HEK293 (cell line): ENCODE results near the gene SEPTIN12.

ENCODE experiments used
- CTCF ChIA-PET: fragments of 350-600 bp; formaldehyde crosslinking; extraction: SDS; loops from one replicate; lab custom pipeline; 2021; ENCODE audit warnings: antibody characterized with exemption; lab: Yijun Ruan, JAX
- POLR2A ChIA-PET: fragments of 300-600 bp; formaldehyde crosslinking; extraction: SDS; loops from one replicate; lab custom pipeline; 2020; ENCODE audit warnings: antibody characterized with exemption, inconsistent platforms; lab: Yijun Ruan, JAX
- H3K27ac ChIP-seq: fragments of 200-500 bp; sonication (Bioruptor generic); 2 replicates; pipeline ENCODE4 v1.5.1; 2014; ENCODE audit warnings: low read depth, low read length, control low read depth, inconsistent platforms; ENCODE audit errors: extremely low read depth
- H3K36me3 ChIP-seq, 2 experiments: fragments of 200-500 bp in 1 of 2; sonication (Bioruptor generic) in 1 of 2; 1 replicate in 1 of 2; 2 replicates in 1 of 2; pipeline ENCODE4 v1.5.1; 2014 to 2017; ENCODE audit warnings: inconsistent platforms in 2 of 2, low read length in 2 of 2; ENCODE audit not compliant: control insufficient read depth in 2 of 2, insufficient read depth in 1 of 2
- H3K4me1 ChIP-seq: fragments of 200-500 bp; sonication (Bioruptor generic); 2 replicates; pipeline ENCODE4 v1.5.1; 2014; ENCODE audit warnings: mild to moderate bottlenecking, low read length, inconsistent platforms; ENCODE audit not compliant: control insufficient read depth, insufficient read depth
- H3K4me3 ChIP-seq: 2 replicates; pipeline ENCODE4 v1.5.1; 2011; ENCODE audit warnings: low read depth, mild to moderate bottlenecking, control low read depth, low read length, moderate library complexity
- H3K9me3 ChIP-seq: fragments of 200-500 bp; sonication (Bioruptor generic); 2 replicates; pipeline ENCODE4 v1.5.1; 2014; ENCODE audit warnings: low read depth, low read length, inconsistent platforms; ENCODE audit not compliant: control insufficient read depth, insufficient read depth
- ATF2 ChIP-seq: fragments of 450-650 bp; formaldehyde crosslinking; IDR thresholded peaks from 2 replicates; pipeline ENCODE4 v1.5.1; 2016; ENCODE audit warnings: missing biosample characterization, missing genetic modification characterization, low read depth
- GLIS2 ChIP-seq: fragments of 450-650 bp; formaldehyde crosslinking; IDR thresholded peaks from 2 replicates; pipeline ENCODE4 v1.5.1; 2016; ENCODE audit warnings: missing biosample characterization, missing genetic modification characterization
- KLF1 ChIP-seq: fragments of 450-650 bp; formaldehyde crosslinking; IDR thresholded peaks from 2 replicates; pipeline ENCODE4 v1.5.1; 2016; ENCODE audit warnings: missing biosample characterization, missing genetic modification characterization
- ZBTB17 ChIP-seq: fragments of 450-650 bp; formaldehyde crosslinking; IDR thresholded peaks from 2 replicates; pipeline ENCODE4 v1.5.1; 2016; ENCODE audit warnings: missing biosample characterization, missing genetic modification characterization
- ZBTB20 ChIP-seq: fragments of 450-650 bp; formaldehyde crosslinking; IDR thresholded peaks from 2 replicates; pipeline ENCODE4 v1.5.1; 2016; ENCODE audit warnings: missing biosample characterization, missing genetic modification characterization
- ZBTB21 ChIP-seq: fragments of 450-650 bp; formaldehyde crosslinking; IDR thresholded peaks from 2 replicates; pipeline ENCODE4 v1.5.1; 2017; ENCODE audit warnings: missing biosample characterization, missing genetic modification characterization
- ZFHX2 ChIP-seq: fragments of 450-650 bp; formaldehyde crosslinking; conservative IDR thresholded peaks from 2 replicates; pipeline ENCODE4 v1.5.1; 2016; ENCODE audit warnings: missing biosample characterization, missing genetic modification characterization
- ZFP37 ChIP-seq: fragments of 450-650 bp; formaldehyde crosslinking; IDR thresholded peaks from 2 replicates; pipeline ENCODE4 v1.5.1; 2016; ENCODE audit warnings: missing biosample characterization, missing genetic modification characterization
- ZNF10 ChIP-seq: fragments of 450-650 bp; formaldehyde crosslinking; IDR thresholded peaks from 2 replicates; pipeline ENCODE4 v1.5.1; 2017; ENCODE audit warnings: missing biosample characterization, missing genetic modification characterization
- ZNF112 ChIP-seq: fragments of 450-650 bp; formaldehyde crosslinking; IDR thresholded peaks from 2 replicates; pipeline ENCODE4 v1.5.0; 2017; ENCODE audit warnings: missing biosample characterization, missing genetic modification characterization
- ZNF202 ChIP-seq: fragments of 450-650 bp; formaldehyde crosslinking; IDR thresholded peaks from 2 replicates; pipeline ENCODE4 v1.5.1; 2016; ENCODE audit warnings: missing biosample characterization, missing genetic modification characterization, borderline replicate concordance
- ZNF214 ChIP-seq: fragments of 450-650 bp; formaldehyde crosslinking; IDR thresholded peaks from 2 replicates; pipeline ENCODE4 v1.5.1; 2017; ENCODE audit warnings: missing biosample characterization, mild to moderate bottlenecking, missing genetic modification characterization, borderline replicate concordance
- ZNF302 ChIP-seq: fragments of 450-650 bp; formaldehyde crosslinking; IDR thresholded peaks from 2 replicates; pipeline ENCODE4 v1.5.1; 2016; ENCODE audit warnings: missing biosample characterization, missing genetic modification characterization, low read depth
- ZNF366 ChIP-seq: fragments of 450-650 bp; formaldehyde crosslinking; conservative IDR thresholded peaks from 2 replicates; pipeline ENCODE4 v1.5.1; 2016; ENCODE audit warnings: missing biosample characterization, missing genetic modification characterization
- ZNF518A ChIP-seq: fragments of 450-650 bp; formaldehyde crosslinking; conservative IDR thresholded peaks from 2 replicates; pipeline ENCODE4 v1.5.1; 2016; ENCODE audit warnings: low read depth, missing biosample characterization, missing genetic modification characterization
- ZNF621 ChIP-seq: fragments of 450-650 bp; formaldehyde crosslinking; IDR thresholded peaks from 2 replicates; pipeline ENCODE4 v1.5.1; 2017; ENCODE audit warnings: missing biosample characterization, missing genetic modification characterization
- ZNF623 ChIP-seq: fragments of 450-650 bp; formaldehyde crosslinking; IDR thresholded peaks from 2 replicates; pipeline ENCODE4 v1.5.1; 2016; ENCODE audit warnings: missing biosample characterization, missing genetic modification characterization
- ZNF629 ChIP-seq: fragments of 450-650 bp; formaldehyde crosslinking; IDR thresholded peaks from 2 replicates; pipeline ENCODE4 v1.5.1; 2017; ENCODE audit warnings: missing biosample characterization, missing genetic modification characterization
- ZNF76 ChIP-seq: fragments of 450-650 bp; formaldehyde crosslinking; IDR thresholded peaks from 2 replicates; pipeline ENCODE4; 2016; ENCODE audit warnings: low read depth, missing biosample characterization, missing genetic modification characterization, borderline replicate concordance
- ZSCAN18 ChIP-seq: fragments of 450-650 bp; formaldehyde crosslinking; IDR thresholded peaks from 2 replicates; pipeline ENCODE4 v1.5.1; 2016; ENCODE audit warnings: missing biosample characterization, missing genetic modification characterization
- TF ChIP-seq, protein P1 (sequence below): fragments of 450-650 bp; formaldehyde crosslinking; optimal IDR thresholded peaks from 2 replicates; pipeline ENCODE3; 2016; ENCODE audit warnings: missing biosample characterization, mild to moderate bottlenecking, missing genetic modification characterization

SEPTIN12 gene

GRCh38 chr16:4769306-4769638 is 18.9 kb downstream of the SEPTIN12 start:
- CTCF ChIA-PET = interaction anchor here (0.5 kb wide), 1 partner anchor 12 kb away, joined by 6 read pairs; no protein-coding TSS in a partner anchor
- Histone ChIP-seq H3K9me3 (no peaks in the 10 kb centered on the region), H3K36me3 (peaks cover 0 to 11% of the 10 kb centered on the region in 2 experiments; a peak in 2 of 3 replicates), H3K27ac (peak overlapping the region; percentile 46; the same call in 1 of the 2 replicates), H3K4me1 (no peaks in the 10 kb centered on the region; the same call in 1 of the 2 replicates), H3K4me3 (no peak overlapping the region)
- POLR2A ChIA-PET = interaction anchor here (0.6 to 3.9 kb wide), 11 partner anchors 10 to 1727 kb away, joined by 3 to 43 read pairs (median 4); partner anchors contain the start of genes ANKS3, DNAAF8, GLYR1 and ROGDI
- TF ChIP-seq ZNF202 (tag by site-specific recombination) (0 out of 2 replicates have a peak, but pooled peaks have one; percentile 3), ZNF623 (peak; percentile 96), ZBTB17 (tag by site-specific recombination) (no peak), ZFP37 (tag by site-specific recombination) (0 out of 2 replicates have a peak, but pooled peaks have one; percentile 29), KLF1 (no peak)

GRCh38 chr16:4768549-4769305 is 19.4 kb downstream of the SEPTIN12 start:
- ChIA-PET CTCF (interaction anchor here (0.5 kb wide), 1 partner anchor 11 kb away, joined by 6 read pairs; no protein-coding TSS in a partner anchor), POLR2A (interaction anchor here (0.5 to 3.9 kb wide), 14 partner anchors 8 to 1727 kb away, joined by 3 to 43 read pairs (median 4); partner anchors contain the start of genes ANKS3, DNAAF8, GLYR1 and NUDT16L1)
- no peaks in the 10 kb centered on the region for H3K9me3 ChIP-seq
- peak overlapping the region; percentile 46 for H3K27ac ChIP-seq
- peak overlapping the region; percentile 45 for H3K4me3 ChIP-seq
- H3K36me3 ChIP-seq = peaks cover 0 to 16% of the 10 kb centered on the region in 2 experiments; a peak in 2 of 3 replicates
- no peaks in the 10 kb centered on the region; the same call in 1 of the 2 replicates for H3K4me1 ChIP-seq
- TF ChIP-seq ZNF629 = 0 out of 2 replicates have a peak, but pooled peaks have one; percentile 36
- TF ChIP-seq ZFHX2 (tag by site-specific recombination) = peak; percentile 17; the same call in 1 of the 2 replicates
- no peak for TF ChIP-seq ZNF214 (tag by site-specific recombination)
- peak; percentile 76 for TF ChIP-seq GLIS2 (tag by site-specific recombination)
- TF ChIP-seq ZBTB20 (tag by site-specific recombination) = peak; percentile 100
- TF ChIP-seq ZNF76 = peak; percentile 93
- TF ChIP-seq ZNF366 = no peak
- no peak for TF ChIP-seq ZNF112 (tag by site-specific recombination)
- 0 out of 2 replicates have a peak, but pooled peaks have one; percentile 11 for TF ChIP-seq ZBTB21
- 0 out of 2 replicates have a peak, but pooled peaks have one; percentile 13 for TF ChIP-seq KLF1
- TF ChIP-seq ATF2 (tag by site-specific recombination) = no peak
- TF ChIP-seq ZNF10 (tag by site-specific recombination) = peak; percentile 97
- TF ChIP-seq, protein P1, sequence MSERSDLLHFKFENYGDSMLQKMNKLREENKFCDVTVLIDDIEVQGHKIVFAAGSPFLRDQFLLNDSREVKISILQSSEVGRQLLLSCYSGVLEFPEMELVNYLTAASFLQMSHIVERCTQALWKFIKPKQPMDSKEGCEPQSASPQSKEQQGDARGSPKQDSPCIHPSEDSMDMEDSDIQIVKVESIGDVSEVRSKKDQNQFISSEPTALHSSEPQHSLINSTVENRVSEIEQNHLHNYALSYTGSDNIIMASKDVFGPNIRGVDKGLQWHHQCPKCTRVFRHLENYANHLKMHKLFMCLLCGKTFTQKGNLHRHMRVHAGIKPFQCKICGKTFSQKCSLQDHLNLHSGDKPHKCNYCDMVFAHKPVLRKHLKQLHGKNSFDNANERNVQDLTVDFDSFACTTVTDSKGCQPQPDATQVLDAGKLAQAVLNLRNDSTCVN (tag by site-specific recombination) = peak; percentile 70
- no peak for TF ChIP-seq ZNF302 (tag by site-specific recombination)
- peak; percentile 65 for TF ChIP-seq ZNF518A
- TF ChIP-seq ZNF621 (tag by site-specific recombination) = no peak
- TF ChIP-seq ZSCAN18 (tag by site-specific recombination) = no peak
